ENCODE results near the gene ADAMTSL3. TPM values are rescaled to one million over a fixed set of nuclear protein-coding genes. Genes with fewer than 3 reads are reported as not detected.

Gene ADAMTSL3
- total and polyA plus RNA-seq, 2 donors (not counting 1 experiment from before 2014, with no cell fraction given), result 0.01 TPM; not detected in 1

- no peak for DNase-seq
- Histone ChIP-seq H3K4me3 (ENCODE audit: control extremely low read depth in 1 of 5, extremely low read depth in 1 of 5, insufficient read depth in 1 of 5, low read depth in 2 of 5, low read length in 4 of 5) (no peak overlapping the region), H3K27ac (ENCODE audit: low read length in 2 of 2) (no peak overlapping the region), H3K36me3 (replicated peaks in 1 of 2; ENCODE audit: control extremely low read depth in 1 of 2, control insufficient read depth in 1 of 2, extremely low read depth in 1 of 2, insufficient read depth in 2 of 2, low read length in 1 of 2) (no peaks in the 10 kb centered on the region), H3K79me2 (ENCODE audit: control insufficient read depth, insufficient read depth, low read length) (no peaks in the 10 kb centered on the region), H3K4me2 (replicated peaks; ENCODE audit: low read depth, low read length, poor library complexity, severe bottlenecking) (no peak overlapping the region), H4K20me1 (ENCODE audit: control insufficient read depth, insufficient read depth, low read length, poor library complexity, severe bottlenecking) (no peaks in the 10 kb centered on the region), H3K9me3 (ENCODE audit: control extremely low read depth in 1 of 3, control insufficient read depth in 2 of 3, insufficient read depth in 1 of 3, low read length in 2 of 3) (peaks cover 0 to 3% (median 0%) of the 10 kb centered on the region in 3 donors), H3K27me3 (replicated peaks in 1 of 4; ENCODE audit: control extremely low read depth in 1 of 4, control insufficient read depth in 3 of 4, insufficient read depth in 4 of 4, low read length in 3 of 4) (peaks cover 0 to 5% (median 2%) of the 10 kb centered on the region in 4 experiments), H3K9ac (ENCODE audit: low read length) (no peak overlapping the region), H3K4me1 (ENCODE audit: control insufficient read depth in 2 of 2, insufficient read depth in 2 of 2, low read length in 2 of 2) (no peaks in the 10 kb centered on the region), H2AFZ (ENCODE audit: insufficient read depth, low read depth, low read length, poor library complexity, severe bottlenecking) (no peak overlapping the region)
- intact Hi-C loops (cut with micrococcal nuclease), result no loop called here
- H3K4me1 Mint-ChIP-seq, result no peaks in the 10 kb centered on the region
- no peak for ATAC-seq (ENCODE audit: low read depth)
- TF ChIP-seq CTCF (IDR thresholded peaks at IDR 0.05), result no peak
- no peak for TF ChIP-seq EZH2 (IDR thresholded peaks at IDR 0.05; ENCODE audit: borderline replicate concordance, insufficient read depth, low read depth, low read length, poor library complexity, severe bottlenecking)
- H3K4me3 Mint-ChIP-seq, result no peak overlapping the region
- H3K9me3 Mint-ChIP-seq (ENCODE audit: insufficient read depth), result no peaks in the 10 kb centered on the region
- ChIA-PET POLR2A (no interaction called here), CTCF (no interaction called here)
- peaks cover 10% of the 10 kb centered on the region for H3K27me3 Mint-ChIP-seq
- no peak overlapping the region for H3K27ac Mint-ChIP-seq
These were observed 61.2 kb downstream of the ADAMTSL3 start for GRCh38 chr15:83714939-83715628.

- no peak overlapping the region for H3K27ac Mint-ChIP-seq
- no peaks in the 10 kb centered on the region for H4K20me1 ChIP-seq (ENCODE audit: control insufficient read depth, insufficient read depth, low read length, poor library complexity, severe bottlenecking)
- no peak overlapping the region for H3K4me2 ChIP-seq (replicated peaks; ENCODE audit: low read depth, low read length, poor library complexity, severe bottlenecking)
- peaks cover 0 to 5% (median 2%) of the 10 kb centered on the region in 4 experiments for H3K27me3 ChIP-seq (replicated peaks in 1 of 4; ENCODE audit: control extremely low read depth in 1 of 4, control insufficient read depth in 3 of 4, insufficient read depth in 4 of 4, low read length in 3 of 4)
- peaks cover 10% of the 10 kb centered on the region for H3K27me3 Mint-ChIP-seq
- no peaks in the 10 kb centered on the region for H3K79me2 ChIP-seq (ENCODE audit: control insufficient read depth, insufficient read depth, low read length)
- H3K4me3 ChIP-seq (ENCODE audit: control extremely low read depth in 1 of 5, extremely low read depth in 1 of 5, insufficient read depth in 1 of 5, low read depth in 2 of 5, low read length in 4 of 5), result no peak overlapping the region
- ChIA-PET POLR2A (no interaction called here), CTCF (no interaction called here)
- peaks cover 0 to 3% (median 0%) of the 10 kb centered on the region in 3 donors for H3K9me3 ChIP-seq (ENCODE audit: control extremely low read depth in 1 of 3, control insufficient read depth in 2 of 3, insufficient read depth in 1 of 3, low read length in 2 of 3)
- DNase-seq, result no peak
- H3K9me3 Mint-ChIP-seq (ENCODE audit: insufficient read depth), result no peaks in the 10 kb centered on the region
- H2AFZ ChIP-seq (ENCODE audit: insufficient read depth, low read depth, low read length, poor library complexity, severe bottlenecking), result no peak overlapping the region
- intact Hi-C loops (cut with micrococcal nuclease), result no loop called here
- H3K27ac ChIP-seq (ENCODE audit: low read length in 2 of 2), result no peak overlapping the region
- no peaks in the 10 kb centered on the region for H3K4me1 Mint-ChIP-seq
- no peaks in the 10 kb centered on the region for H3K4me1 ChIP-seq (ENCODE audit: control insufficient read depth in 2 of 2, insufficient read depth in 2 of 2, low read length in 2 of 2)
- TF ChIP-seq CTCF (IDR thresholded peaks at IDR 0.05), result no peak
- no peak for TF ChIP-seq EZH2 (IDR thresholded peaks at IDR 0.05; ENCODE audit: borderline replicate concordance, insufficient read depth, low read depth, low read length, poor library complexity, severe bottlenecking)
- WGBS (ENCODE audit: insufficient coverage), result 100% methylated on average over 1 of the region's 3 CpGs
- H3K9ac ChIP-seq (ENCODE audit: low read length), result no peak overlapping the region
- ATAC-seq (ENCODE audit: low read depth), result no peak
- H3K36me3 ChIP-seq (replicated peaks in 1 of 2; ENCODE audit: control extremely low read depth in 1 of 2, control insufficient read depth in 1 of 2, extremely low read depth in 1 of 2, insufficient read depth in 2 of 2, low read length in 1 of 2), result no peaks in the 10 kb centered on the region
- H3K4me3 Mint-ChIP-seq, result no peak overlapping the region
These were observed 62.7 kb downstream of the ADAMTSL3 start for GRCh38 chr15:83716605-83717004.
